ENCODE measurements around the gene RPL10A. TPM values are rescaled to one million over a fixed set of nuclear protein-coding genes. Genes with fewer than 3 reads are reported as not detected.

Gene RPL10A
- total RNA-seq, 4 donors from 2014 or later, result 952 to 1,436 (median 1,121) TPM

GRCh38 chr6:35474942-35475570 lies 6.9 kb downstream of the RPL10A start:
- H3K9me3 ChIP-seq, result no peaks in the 10 kb centered on the region
- H3K27me3 ChIP-seq, result no peaks in the 10 kb centered on the region
- peaks cover 2 to 95% (median 6%) of the 10 kb centered on the region in 3 donors for H3K36me3 ChIP-seq
- H3K4me1 ChIP-seq, result peaks cover 0 to 24% (median 2%) of the 10 kb centered on the region in 4 donors
- WGBS, 2 donors, result 89 to 92% methylated on average over 19 to 20 of the region's 20 CpGs
- H3K27ac ChIP-seq, result no peak overlapping the region
- no peak overlapping the region for H3K4me3 ChIP-seq
- DNase-seq (ENCODE audit: low spot score in 2 of 2), result no peak
- TF ChIP-seq POLR2A (IDR thresholded peaks at IDR 0.05) (no peak), EP300 (IDR thresholded peaks at IDR 0.05) (no peak), CTCF (IDR thresholded peaks at IDR 0.05) (no peak)

- H3K9me3 ChIP-seq, result no peaks in the 10 kb centered on the region
- H3K4me1 ChIP-seq, result peaks cover 0 to 19% (median 1%) of the 10 kb centered on the region in 4 donors
- H3K27me3 ChIP-seq, result no peaks in the 10 kb centered on the region
- no peak for DNase-seq (ENCODE audit: low spot score in 2 of 2)
- H3K36me3 ChIP-seq, result peaks cover 2 to 91% (median 3%) of the 10 kb centered on the region in 3 donors
- H3K27ac ChIP-seq, result no peak overlapping the region
- TF ChIP-seq EP300 (IDR thresholded peaks at IDR 0.05) (no peak), POLR2A (IDR thresholded peaks at IDR 0.05) (no peak), CTCF (IDR thresholded peaks at IDR 0.05) (no peak)
- WGBS, 2 donors, result 75 to 85% methylated on average over 1 to 4 of the region's 4 CpGs
- no peak overlapping the region for H3K4me3 ChIP-seq
Measured at GRCh38 chr6:35475573-35475972, 7.4 kb downstream of the RPL10A start.

DNA sequence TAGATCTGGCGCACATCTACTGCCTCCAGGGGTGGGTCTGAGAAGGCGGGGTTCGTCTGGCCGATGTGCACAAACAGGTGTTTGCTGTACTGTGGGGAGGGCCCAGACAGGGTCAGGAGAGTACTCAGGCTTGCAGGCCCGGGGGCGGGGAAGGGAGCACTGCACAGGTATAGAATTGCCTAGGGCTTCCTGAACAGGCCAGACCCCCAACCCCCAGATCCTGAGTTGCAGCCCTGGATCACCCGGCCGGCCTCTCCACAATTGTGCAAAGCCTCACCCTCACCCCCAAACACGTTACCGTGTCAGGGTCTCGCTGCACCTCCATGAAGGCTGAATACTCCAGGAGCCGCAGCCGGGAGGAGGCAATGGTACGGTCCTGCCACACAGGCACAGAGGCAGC lies 7.8 kb downstream of the RPL10A start:
- Histone ChIP-seq H3K4me1 (peaks cover 0 to 15% (median 0%) of the 10 kb centered on the region in 4 donors), H3K9me3 (no peaks in the 10 kb centered on the region), H3K36me3 (peaks cover 0 to 87% (median 2%) of the 10 kb centered on the region in 3 donors), H3K4me3 (no peak overlapping the region), H3K27ac (no peak overlapping the region), H3K27me3 (no peaks in the 10 kb centered on the region)
- no peak for DNase-seq (ENCODE audit: low spot score in 2 of 2)
- TF ChIP-seq CTCF (IDR thresholded peaks at IDR 0.05), result no peak
- no peak for TF ChIP-seq POLR2A (IDR thresholded peaks at IDR 0.05)
- TF ChIP-seq EP300 (IDR thresholded peaks at IDR 0.05), result no peak
- WGBS, 2 donors, result 87 to 89% methylated on average over 14 of the region's 14 CpGs

DNA sequence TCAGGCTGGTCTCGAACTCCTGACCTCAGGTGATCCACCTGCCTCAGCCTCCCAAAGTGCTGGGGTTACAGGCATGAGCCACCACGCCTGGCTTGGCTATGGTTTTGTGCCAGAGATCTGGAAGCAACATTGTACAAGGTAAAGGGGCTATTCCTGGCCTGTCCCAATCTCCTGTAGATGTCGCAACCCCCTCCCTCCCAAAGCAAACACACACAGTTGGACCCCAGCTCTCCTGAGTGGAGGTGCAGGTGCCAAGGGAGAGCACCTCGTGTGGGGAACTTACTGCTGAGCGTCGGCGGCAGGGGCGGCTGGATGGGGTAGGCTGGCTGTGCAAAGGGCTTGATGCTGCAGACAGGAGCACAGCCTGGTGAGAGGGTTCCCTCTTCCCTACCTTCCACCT lies 8.8 kb downstream of the RPL10A start:
- H3K4me1 ChIP-seq, result peaks cover 0 to 8% (median 0%) of the 10 kb centered on the region in 4 donors
- H3K27me3 ChIP-seq, result no peaks in the 10 kb centered on the region
- DNase-seq (ENCODE audit: low spot score in 2 of 2), result no peak
- H3K9me3 ChIP-seq, result no peaks in the 10 kb centered on the region
- WGBS, 2 donors, result 80 to 84% methylated on average over 8 of the region's 8 CpGs
- no peak overlapping the region for H3K27ac ChIP-seq
- TF ChIP-seq POLR2A (IDR thresholded peaks at IDR 0.05) (no peak), EP300 (IDR thresholded peaks at IDR 0.05) (no peak), CTCF (IDR thresholded peaks at IDR 0.05) (no peak)
- peaks cover 0 to 77% (median 2%) of the 10 kb centered on the region in 3 donors for H3K36me3 ChIP-seq
- H3K4me3 ChIP-seq, result no peak overlapping the region

DNA sequence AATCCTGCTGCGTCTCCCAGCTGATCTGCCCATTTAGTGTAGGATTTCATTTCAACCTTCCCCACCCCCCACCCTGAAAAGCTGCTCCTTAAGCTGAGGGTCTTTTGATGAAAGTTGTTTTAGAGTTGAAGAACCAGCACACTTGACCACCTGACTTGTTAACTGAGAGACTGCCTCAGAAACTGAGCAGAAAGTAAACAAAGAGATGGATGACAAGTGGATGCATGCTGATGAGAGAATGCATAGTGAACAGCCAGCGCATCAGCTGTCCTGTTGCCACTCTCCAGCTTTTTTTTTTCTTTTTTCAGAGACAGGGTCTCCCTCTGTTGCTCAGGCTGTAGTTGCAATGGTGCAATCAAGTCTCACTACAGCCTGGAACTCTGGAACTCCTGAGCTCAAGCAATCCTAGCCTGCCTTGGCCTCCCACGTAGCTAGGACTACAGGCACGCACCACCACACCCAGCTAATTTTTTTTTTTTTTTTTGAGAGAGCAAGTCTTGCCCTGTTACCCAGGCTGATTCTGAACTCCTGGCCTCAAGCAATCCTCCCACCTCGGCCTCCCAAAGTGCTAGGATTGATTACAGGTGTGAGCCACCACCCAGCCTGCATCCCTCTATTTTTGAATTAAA lies 9.5 kb downstream of the RPL10A start:
- Histone ChIP-seq H3K27ac (no peak overlapping the region), H3K9me3 (no peaks in the 10 kb centered on the region), H3K4me3 (no peak overlapping the region), H3K4me1 (peaks cover 0 to 4% (median 0%) of the 10 kb centered on the region in 4 donors), H3K27me3 (no peaks in the 10 kb centered on the region), H3K36me3 (peaks cover 0 to 74% (median 2%) of the 10 kb centered on the region in 3 donors)
- WGBS, 2 donors, result 92 to 97% methylated on average over 5 of the region's 5 CpGs
- no peak for TF ChIP-seq CTCF (IDR thresholded peaks at IDR 0.05)
- no peak for TF ChIP-seq POLR2A (IDR thresholded peaks at IDR 0.05)
- TF ChIP-seq EP300 (IDR thresholded peaks at IDR 0.05), result no peak
- DNase-seq (ENCODE audit: low spot score in 2 of 2), result no peak

Measured in tibial nerve (tissue), 4 donors.